ENCODE measurements around the gene CYTH2.
"Not testable (repeated sequence)": the region's sequence is repeated elsewhere in the genome, so short reads cannot be mapped to it uniquely, and the experiment has no call there.

The CYTH2 gene

GRCh38 chr19:48518207-48518606, 49.0 kb downstream of the CYTH2 start:
- TF ChIP-seq ZNF24 (tag by site-specific recombination; IDR thresholded peaks at IDR 0.05) (peak; percentile 82), ZNF26 (tag by site-specific recombination; IDR thresholded peaks at IDR 0.05) (no peak)
- POLR2A ChIA-PET, result interaction anchor here (0.7 kb wide), 1 partner anchor 31 kb away, joined by 3 read pairs; no protein-coding TSS in a partner anchor
- CTCF ChIA-PET, result interaction anchor here (1.3 kb wide), 1 partner anchor 66 kb away, joined by 8 read pairs; no protein-coding TSS in a partner anchor
- no peak overlapping the region for H3K27ac ChIP-seq (ENCODE audit: extremely low read depth, low read depth, low read length)
- no peaks in the 10 kb centered on the region for H3K36me3 ChIP-seq (ENCODE audit: control insufficient read depth in 2 of 2, insufficient read depth in 1 of 2, low read length in 2 of 2)
- no peak overlapping the region for H3K4me3 ChIP-seq (ENCODE audit: low read depth, low read length)
- H3K9me3 ChIP-seq (ENCODE audit: control insufficient read depth, insufficient read depth, low read depth, low read length), result no peaks in the 10 kb centered on the region
- no peaks in the 10 kb centered on the region for H3K4me1 ChIP-seq (ENCODE audit: control insufficient read depth, insufficient read depth, low read length)

GRCh38 chr19:48519426-48519825, 50.3 kb downstream of the CYTH2 start:
- TF ChIP-seq ZNF121 (tag by site-specific recombination; IDR thresholded peaks at IDR 0.05) (peak; percentile 38; the same call in 1 of the 2 replicates), SP7 (tag by site-specific recombination; IDR thresholded peaks at IDR 0.05) (peak; percentile 14; the same call in 1 of the 2 replicates)
- H3K36me3 ChIP-seq (ENCODE audit: control insufficient read depth in 2 of 2, insufficient read depth in 1 of 2, low read length in 2 of 2); POLR2A ChIA-PET; H3K4me1 ChIP-seq (ENCODE audit: control insufficient read depth, insufficient read depth, low read length); H3K9me3 ChIP-seq (ENCODE audit: control insufficient read depth, insufficient read depth, low read depth, low read length); H3K27ac ChIP-seq (ENCODE audit: extremely low read depth, low read depth, low read length); H3K4me3 ChIP-seq (ENCODE audit: low read depth, low read length): not testable (repeated sequence)
- CTCF ChIA-PET, result interaction anchor here (0.6 to 1.9 kb wide), 2 partner anchors 65 to 1273 kb away, joined by 3 to 5 read pairs; no protein-coding TSS in a partner anchor

- Histone ChIP-seq H3K27ac (ENCODE audit: extremely low read depth, low read depth, low read length) (no peak overlapping the region), H3K36me3 (ENCODE audit: control insufficient read depth in 2 of 2, insufficient read depth in 1 of 2, low read length in 2 of 2) (no peaks in the 10 kb centered on the region), H3K9me3 (ENCODE audit: control insufficient read depth, insufficient read depth, low read depth, low read length) (peaks cover 4% of the 10 kb centered on the region), H3K4me3 (ENCODE audit: low read depth, low read length) (no peak overlapping the region), H3K4me1 (ENCODE audit: control insufficient read depth, insufficient read depth, low read length) (no peaks in the 10 kb centered on the region)
- no peak for TF ChIP-seq ATF2 (tag by site-specific recombination; IDR thresholded peaks at IDR 0.05; ENCODE audit: low read depth)
- 0 out of 2 replicates have a peak, but pooled peaks have one; percentile 19 for TF ChIP-seq ZNF366 (tag by site-specific recombination; conservative IDR thresholded peaks at IDR 0.05)
- TF ChIP-seq ZNF184 (tag by site-specific recombination; IDR thresholded peaks at IDR 0.05), result no peak
- POLR2A ChIA-PET, result no interaction called here
- CTCF ChIA-PET, result interaction anchor here (1.9 kb wide), 1 partner anchor 64 kb away, joined by 5 read pairs; no protein-coding TSS in a partner anchor
These were observed 51.0 kb downstream of the CYTH2 start for GRCh38 chr19:48520134-48520533.

- POLR2A ChIA-PET, result interaction anchor here (0.6 to 1.6 kb wide), 3 partner anchors 10 to 60 kb away, joined by 3 to 7 read pairs (median 4); no protein-coding TSS in a partner anchor
- Histone ChIP-seq H3K9me3 (ENCODE audit: control insufficient read depth, insufficient read depth, low read depth, low read length) (peaks cover 4% of the 10 kb centered on the region), H3K27ac (ENCODE audit: extremely low read depth, low read depth, low read length) (no peak overlapping the region), H3K4me1 (ENCODE audit: control insufficient read depth, insufficient read depth, low read length) (no peaks in the 10 kb centered on the region), H3K4me3 (ENCODE audit: low read depth, low read length) (no peak overlapping the region), H3K36me3 (ENCODE audit: control insufficient read depth in 2 of 2, insufficient read depth in 1 of 2, low read length in 2 of 2) (no peaks in the 10 kb centered on the region)
- TF ChIP-seq ZNF280D (tag by site-specific recombination; IDR thresholded peaks at IDR 0.05), result peak; percentile 66; the same call in 1 of the 2 replicates
- TF ChIP-seq ZNF777 (tag by site-specific recombination; IDR thresholded peaks at IDR 0.05; ENCODE audit: borderline replicate concordance), result no peak
- CTCF ChIA-PET, result interaction anchor here (0.8 to 1.2 kb wide), 2 partner anchors 64 to 247 kb away, joined by 3 read pairs; no protein-coding TSS in a partner anchor
These were observed 55.1 kb downstream of the CYTH2 start for GRCh38 chr19:48524221-48524620.

Measured in HEK293 (cell line).